GM18867 (cell line): ENCODE data around the gene PGAP1.

Experiments
- ATAC-seq: cut with Tn5 transposase; IDR thresholded peaks from one replicate; pipeline ENCODE4 v1.9.1; 2021; ENCODE audit warnings: mild to moderate bottlenecking, moderate library complexity; ENCODE audit not compliant: unreplicated experiment

Gene PGAP1

DNA sequence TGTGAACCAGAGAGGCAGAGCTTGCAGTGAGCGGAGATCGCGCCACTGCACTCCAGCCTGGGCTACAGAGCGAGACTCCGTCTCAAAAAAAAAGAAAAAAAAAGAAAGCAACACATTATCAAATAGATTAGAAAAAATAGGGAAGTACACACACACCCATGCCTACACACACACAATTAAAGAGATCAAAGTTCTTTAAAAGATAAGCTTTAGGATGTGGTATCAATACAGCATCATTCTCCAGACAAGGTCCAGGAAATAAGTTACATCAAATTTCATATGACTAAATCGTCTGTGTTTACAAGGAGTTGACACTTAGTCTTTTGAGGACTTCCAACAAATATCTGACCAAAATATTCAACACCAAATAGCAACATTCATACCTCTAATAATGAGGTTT is 25.7 kb downstream of the PGAP1 start:
- ATAC-seq, result no peak

DNA sequence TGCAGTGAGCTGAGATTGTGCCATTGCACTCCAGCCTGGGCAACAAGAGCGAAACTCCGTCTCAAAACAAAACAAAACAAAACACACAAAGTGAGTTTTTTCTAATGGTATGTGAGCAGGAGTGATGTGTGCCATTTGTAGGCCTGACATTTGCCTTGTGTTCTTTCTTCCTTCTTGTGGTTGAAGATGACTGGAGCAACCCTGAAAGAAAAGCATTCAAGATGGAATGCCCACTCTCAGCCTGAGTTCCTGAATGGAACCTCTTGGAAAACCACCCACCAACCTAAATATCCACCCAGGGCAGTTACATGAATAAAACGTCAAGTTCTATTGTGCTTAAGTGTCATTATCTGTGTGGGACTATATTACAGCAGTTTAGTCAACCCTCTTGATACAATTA is 26.5 kb downstream of the PGAP1 start:
- no peak for ATAC-seq

DNA sequence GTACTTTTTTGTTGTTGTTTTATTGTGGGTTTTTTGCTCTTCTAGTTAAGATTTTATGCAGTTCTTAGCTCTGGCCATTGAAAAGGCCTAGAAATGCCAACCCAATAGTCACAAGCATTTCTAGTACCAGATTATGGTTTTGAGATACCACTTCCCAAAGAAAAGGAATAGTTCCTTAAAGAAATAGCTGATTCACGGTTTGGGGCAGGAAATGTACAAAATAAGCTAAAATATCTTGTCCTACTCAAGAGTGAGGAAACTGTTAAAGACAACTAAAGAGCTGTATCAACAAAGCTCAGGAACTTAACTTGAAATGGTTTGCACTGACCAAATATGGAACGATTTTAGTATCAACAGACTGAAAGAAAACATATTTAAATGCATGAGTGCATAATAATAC is 35.4 kb downstream of the PGAP1 start:
- ATAC-seq, result no peak

DNA sequence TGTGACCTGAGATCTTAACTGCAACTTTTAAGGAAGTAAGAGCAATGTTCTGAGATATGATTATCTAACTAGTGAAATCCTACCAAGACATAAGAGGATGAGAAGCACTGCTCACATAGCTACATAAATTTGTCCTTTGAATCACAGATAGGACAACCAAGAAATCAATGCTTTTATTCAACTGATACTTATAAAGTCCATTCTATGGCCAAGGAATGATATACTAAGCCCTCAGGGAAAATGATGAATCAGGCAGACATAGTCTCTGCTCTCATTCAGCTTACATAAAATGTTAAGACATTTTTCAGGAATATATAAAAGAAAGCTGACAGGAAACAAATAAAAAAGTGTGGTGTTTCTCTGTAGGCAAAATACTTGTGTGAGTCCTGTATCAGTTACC is 39.1 kb downstream of the PGAP1 start:
- ATAC-seq, result no peak

DNA sequence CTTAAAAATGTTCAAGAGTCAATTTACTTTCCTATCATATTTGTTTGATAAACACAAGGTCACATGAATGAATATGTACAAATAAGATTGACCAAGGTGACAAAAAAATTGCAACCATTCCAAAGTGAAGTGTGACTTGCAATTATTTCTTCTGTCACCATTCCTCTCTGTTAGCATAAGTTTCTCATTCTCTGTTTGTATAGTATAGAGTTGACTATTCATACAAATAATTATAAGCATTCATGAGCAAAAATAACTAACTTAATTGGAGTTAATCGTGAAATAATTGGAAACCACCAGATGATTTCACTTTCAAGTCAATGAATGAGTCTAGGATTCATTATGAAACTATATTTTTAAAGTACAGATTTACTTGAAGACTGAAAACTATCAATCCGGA is 42.1 kb downstream of the PGAP1 start:
- no peak for ATAC-seq

DNA sequence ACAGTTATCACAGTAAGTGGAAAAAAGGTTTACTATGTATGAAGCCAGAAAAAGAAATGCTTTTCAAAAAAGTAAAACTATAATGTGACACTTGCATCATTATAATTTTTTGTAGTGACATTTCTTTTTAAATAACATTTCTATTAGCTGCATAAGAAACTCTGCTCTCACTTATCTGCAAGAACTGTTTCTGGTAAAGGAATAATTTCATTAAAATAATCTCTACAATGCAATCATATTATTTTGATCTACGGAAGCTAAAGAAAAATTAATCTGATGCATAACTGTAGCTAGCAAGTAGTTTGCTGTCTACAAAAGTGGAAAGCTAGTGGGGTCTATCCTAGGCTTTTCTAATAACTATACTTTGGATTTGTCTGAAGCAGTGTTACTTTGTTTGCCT is 50.1 kb downstream of the PGAP1 start:
- ATAC-seq, result no peak

DNA sequence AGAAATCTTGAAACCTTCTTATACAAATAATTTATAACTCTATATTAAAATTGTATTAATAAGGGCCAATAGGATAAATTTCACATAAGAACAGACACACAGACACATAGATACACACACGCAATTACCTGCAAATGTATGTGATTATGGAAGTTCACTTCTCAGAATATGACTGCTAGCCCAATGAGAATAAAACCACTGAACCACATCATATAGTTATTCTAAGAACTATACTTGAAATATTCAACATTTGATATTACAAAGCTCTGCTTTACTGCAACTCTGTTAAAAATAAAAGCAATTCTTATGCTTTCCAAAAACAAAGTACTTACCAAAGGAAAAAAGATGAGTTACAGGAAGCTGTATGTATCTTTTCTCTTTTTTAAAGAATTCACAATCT is 51.1 kb downstream of the PGAP1 start:
- no peak for ATAC-seq

DNA sequence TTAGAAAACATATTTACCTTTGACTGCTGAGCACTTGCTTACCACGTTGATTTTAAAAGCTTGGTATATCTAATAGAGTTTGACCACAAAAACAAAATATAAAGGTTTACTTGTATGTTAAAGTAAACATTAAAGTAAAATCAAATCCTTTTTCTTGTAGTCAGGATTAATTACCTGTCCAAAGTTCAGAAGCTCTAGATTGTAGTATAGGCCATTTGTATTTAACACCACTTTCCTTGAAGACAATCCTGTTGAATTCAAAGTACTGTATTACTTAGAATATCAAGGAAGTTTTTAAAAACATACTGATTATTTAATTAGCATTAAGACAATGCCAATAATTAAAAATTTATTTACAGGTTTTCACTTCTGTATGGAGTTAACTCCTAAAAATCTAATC is 53.0 kb downstream of the PGAP1 start:
- ATAC-seq, result no peak

DNA sequence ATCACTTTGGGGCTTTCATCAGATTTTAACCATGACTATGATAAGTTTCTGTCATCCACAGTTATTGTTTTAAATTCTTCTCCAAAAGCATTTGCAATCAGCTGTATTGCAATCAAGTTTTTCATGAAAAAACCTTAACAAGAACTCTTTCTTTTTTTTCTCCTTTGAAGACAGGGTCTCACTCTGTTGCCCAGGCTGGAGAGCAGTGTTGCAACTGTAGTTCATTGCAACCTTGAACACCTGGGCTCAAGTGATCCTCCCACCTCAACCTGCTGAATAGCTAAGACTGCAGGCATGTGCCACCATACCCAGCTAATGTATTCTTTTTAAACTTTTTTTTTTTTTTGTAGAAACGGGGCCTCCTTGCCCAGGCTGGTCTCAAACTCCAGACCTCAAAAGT is 71.9 kb downstream of the PGAP1 start:
- ATAC-seq, result no peak

DNA sequence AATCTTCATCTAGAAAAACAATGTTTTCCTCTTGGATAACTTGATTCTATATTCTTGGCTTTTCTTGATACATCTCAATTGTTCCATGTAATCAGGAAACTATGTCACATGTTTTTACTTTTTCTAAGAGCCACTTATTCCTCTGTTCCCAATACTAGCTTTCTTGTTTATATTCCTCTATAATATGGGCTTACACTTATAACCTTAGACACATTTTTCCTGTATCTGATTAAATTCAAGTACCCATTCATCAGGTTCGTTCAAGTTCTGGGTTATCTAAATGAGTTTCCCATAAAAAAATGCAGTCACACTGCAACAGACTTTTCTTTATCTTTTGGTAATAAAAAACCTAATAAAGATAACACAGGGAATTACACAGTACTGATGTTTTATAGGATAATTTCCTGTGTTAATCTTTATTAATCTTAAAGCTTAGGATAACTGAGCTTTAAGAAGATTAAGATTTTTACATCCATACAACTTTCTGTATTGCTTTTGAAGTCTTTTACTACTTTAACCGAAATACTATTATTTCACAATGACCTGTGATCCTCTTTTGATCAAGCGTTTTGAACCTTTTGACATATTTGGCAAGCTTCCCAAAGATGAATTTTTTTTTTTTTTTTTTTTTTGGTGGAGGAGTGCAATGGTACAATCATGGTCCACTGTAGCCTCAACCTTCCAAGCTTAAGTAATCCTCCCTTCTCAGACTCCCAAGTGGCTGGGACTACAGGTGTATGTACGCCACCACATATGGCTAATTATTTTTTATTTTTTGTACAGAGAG is 73.0 kb downstream of the PGAP1 start:
- ATAC-seq, result no peak

DNA sequence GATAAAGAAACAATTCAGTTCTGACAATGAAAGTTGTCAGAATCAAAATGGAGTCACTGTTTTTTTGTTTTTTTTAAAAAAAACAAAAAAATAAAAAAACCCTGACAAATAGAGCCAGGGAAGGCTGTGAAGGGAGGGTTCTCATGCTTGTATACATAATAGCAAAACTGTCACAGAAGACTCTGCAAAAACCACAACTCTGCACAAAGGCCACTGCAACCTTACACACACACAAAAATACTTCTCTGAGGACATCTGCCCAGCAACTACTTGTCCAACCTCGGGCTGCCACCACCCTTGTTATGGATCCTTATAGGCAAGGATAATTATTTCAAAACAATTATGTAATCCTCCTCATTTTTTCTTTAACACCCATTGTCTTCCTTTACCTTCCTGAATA is 75.4 kb downstream of the PGAP1 start:
- no peak for ATAC-seq

DNA sequence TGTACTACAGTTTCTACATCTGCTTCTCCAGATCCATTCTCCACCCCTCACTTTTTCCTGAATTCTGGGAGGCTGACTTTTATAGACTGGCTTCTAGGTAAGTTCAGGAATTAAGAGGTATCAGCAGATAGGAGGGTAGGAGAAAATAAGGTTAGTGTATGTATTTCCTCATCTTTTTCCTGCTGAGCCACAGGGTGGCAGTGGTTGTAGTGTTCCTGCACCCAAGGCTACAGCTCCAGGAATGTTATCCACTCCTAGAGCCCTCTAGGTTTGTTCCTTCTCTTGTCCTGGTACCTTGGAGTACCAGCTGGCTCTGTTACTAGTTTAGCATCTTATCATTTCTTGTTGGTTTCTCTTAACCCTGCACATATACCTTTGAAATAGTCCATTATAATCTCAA is 76.6 kb downstream of the PGAP1 start:
- no peak for ATAC-seq

DNA sequence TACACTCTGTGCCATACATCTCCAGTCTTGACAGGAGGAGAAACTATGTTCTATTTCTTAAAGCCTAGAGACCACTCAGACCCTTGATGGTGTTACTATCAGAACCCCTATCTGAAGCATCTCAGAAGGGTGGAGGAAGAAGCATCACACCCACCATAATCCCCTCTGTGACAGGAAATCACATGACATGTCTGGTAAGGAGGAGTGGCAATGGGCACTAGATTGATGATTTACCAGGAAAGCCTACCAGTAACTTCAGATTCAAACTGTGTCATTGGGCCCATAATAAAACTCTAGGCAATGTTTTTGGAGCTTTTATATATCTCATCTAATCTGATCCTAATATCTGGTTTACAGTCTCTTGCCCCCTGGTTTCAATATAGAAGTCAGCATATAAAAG is 80.2 kb downstream of the PGAP1 start:
- no peak for ATAC-seq

DNA sequence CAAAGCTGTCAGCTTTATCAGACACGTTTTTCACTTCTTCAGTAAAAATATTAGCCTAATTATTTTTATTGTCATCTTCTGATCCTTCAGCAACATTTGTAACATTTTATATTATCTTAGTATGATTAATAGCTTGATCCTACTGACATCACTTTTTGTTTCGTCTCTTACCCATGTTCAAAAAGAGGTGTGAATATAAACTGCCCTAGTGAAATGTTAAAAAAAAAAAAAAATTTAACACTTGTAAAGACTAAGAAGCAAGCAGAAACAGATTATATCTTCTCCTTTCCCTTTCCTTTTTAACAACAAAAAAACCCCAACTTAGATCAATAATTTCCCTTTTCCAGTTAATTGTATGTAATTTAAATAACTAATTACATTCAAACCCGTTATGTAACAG is 81.1 kb downstream of the PGAP1 start:
- ATAC-seq, result no peak

DNA sequence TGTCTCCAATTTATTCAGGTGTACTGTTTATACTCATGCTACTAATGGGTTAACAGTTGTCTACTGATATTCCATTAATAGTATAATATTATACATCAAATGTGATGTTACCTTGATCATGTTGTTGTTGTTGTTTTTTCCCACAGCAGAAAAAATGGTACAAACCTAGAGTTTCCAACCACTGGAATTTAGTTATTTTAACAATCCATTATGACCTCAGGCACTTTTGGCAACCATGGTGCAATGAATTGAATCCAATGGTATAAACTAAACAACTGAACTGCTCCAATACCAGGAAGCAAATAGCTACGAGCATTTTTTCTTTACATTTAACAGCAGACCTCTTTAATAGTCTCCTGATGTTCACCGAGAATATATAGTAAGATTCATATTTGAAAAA is 86.3 kb downstream of the PGAP1 start:
- ATAC-seq, result no peak

DNA sequence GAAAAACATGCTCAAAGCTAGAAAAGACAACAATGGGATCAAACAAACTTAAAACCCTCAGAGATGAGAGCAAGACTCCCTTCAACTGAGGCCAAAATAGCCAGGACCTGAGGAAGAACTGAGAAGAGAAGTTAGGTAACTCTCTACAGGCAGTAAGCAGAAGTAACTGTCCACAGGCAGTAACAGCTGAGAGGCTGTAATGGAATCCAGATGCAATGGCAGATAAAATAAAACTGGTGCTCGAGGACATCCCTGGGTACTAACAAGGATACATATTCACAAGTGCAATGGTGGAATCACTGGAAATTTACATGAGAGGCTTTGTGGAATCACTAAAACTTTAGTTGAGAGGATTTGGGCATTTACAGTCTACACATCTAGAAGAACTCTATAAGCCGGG is 86.9 kb downstream of the PGAP1 start:
- ATAC-seq, result no peak

DNA sequence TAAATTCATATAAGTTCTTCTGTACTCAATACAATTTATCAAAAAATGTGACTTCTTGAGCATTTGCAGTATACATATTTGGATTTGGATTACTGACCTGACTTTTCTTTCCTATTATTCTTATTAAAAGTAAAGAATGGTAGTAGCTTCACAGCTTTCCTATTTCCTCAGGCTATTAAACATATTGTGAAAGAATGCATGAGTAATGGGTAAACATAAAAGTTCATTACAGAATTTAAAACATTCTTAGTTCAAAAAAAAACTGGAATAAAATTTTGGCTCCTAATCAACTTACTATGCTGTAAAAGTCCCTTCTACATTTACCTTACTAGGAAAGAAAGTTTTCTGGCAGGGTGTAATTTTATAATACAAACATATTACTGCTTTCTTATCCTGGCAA is 90.1 kb downstream of the PGAP1 start:
- ATAC-seq, result no peak

DNA sequence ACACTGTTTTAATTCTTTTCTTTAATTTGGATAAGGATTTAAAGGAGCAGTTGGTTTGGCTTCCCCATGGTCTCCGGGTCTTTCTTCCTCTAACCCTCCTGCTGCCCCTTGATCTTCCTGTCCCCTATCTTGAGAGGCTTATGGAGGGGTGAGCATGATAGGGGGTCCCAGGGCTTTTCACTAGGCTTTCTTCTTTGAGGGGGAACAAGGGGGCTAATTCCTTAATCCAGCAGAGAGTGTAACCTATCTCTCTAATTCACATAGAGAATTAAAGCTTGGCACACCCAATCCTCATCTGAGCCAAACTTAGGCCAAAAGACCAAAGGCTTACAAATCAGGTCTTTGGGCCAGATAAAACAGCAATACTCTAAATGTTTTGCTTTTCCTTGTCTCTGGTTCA is 95.8 kb downstream of the PGAP1 start:
- ATAC-seq, result no peak

DNA sequence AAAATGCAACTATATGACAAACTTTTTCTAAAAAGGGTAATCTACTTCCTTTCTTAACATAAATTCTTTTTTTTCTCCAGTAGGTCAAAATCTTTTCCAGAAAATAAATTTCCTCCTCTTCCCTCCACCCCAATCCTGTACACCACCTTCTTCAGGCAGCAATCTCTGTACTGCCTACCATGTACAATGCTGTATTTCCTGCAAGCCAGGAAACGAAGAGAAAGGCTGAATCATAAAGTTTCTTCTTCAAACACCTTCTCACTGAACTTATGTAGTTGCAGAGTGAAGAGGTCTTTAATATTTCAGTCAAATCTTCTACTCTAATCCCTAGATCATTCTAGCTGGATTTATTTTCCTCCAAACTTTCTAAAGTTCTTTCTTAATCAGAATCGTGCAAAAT is 99.2 kb downstream of the PGAP1 start:
- no peak for ATAC-seq

DNA sequence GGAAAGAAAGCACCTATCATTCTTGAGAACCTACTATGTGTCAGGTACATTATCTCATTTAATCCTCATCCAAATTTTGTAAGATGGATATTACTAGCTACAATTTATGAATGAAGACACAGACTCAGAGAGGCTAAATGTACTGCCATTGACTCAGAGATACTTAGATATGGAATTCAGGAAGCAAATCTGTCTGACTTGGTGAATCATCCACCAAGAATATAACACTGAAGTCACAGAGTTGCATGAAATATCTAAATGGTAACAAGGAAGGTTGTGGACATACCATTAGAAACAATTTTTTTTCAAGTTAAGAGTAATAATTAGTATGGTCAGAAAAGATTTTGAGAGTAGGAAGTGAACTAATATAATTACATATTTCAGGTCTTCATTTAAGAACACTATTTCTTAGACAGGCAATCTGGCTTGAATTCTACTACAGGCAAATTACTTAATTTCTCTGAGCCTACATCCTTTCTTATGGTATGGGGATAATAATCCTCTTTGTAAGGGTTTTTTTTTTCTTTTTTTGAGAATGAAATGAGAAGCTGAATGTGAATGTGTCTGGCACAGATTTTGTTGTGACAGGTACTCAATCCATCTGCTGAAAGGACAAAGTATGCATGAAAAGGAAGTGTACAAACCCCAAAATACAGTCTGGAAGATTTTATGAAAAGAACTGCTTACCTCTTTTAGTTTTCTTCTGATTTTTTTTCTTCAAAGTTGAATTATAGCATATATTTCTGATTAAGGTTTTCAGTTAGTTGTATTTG is 102.6 kb downstream of the PGAP1 start:
- no peak for ATAC-seq

DNA sequence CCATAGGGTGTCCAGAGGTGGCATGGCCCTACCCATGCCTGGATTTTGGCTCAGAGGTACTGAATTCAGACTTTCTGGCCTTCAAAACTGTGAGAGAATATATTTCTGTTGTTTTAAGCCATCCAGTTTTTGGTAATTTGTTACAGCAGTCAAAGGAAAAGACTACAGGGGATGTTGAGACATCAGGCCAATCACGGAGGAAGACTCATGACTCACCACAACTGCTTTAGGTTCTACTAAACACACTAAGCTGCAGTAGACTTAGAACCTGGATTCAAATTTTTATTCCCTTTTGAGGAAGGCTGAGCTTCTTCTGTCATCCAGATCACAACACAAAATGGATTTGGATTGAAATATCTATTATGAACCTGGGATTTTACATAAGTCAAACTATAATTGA is 105.3 kb downstream of the PGAP1 start:
- ATAC-seq, result no peak

DNA sequence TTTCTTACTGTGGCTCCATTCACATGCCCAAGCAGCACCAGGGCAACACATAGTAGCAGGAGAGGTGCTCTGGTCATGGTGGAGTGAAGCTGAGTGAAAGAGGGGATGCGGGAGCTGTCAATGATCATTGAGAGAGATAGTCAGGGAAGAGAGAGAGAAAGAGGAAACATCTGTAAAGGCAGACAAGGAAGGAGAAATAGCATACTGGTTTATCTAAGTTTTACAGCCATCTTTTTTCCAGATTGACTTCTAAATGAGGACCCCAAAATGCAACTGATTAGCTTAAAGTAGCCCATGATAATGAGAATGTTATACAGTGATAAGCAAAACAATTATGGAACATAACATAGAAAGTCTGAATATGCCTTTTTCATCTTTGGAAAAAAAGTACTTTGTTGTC is 117.2 kb downstream of the PGAP1 start, which contains the start of gene C2orf66:
C2orf66 (minus strand) TSS at position 96 of the 400 bp plus-strand sequence; CDS start at position 77, 19 bp downstream.
- ATAC-seq, result no peak
